ENCODE measurements around the gene OR51A2.
"Not testable (repeated sequence)": the region's sequence is repeated elsewhere in the genome, so short reads cannot be mapped to it uniquely, and the experiment has no call there.

Gene OR51A2

GRCh38 chr11:4955613-4956012 is at the start of gene OR51A2:
TSS of gene OR51A2 (minus strand) at chr11:4955713. CDS start at chr11:4955713, 0 bp downstream.
- DNase-seq (ENCODE audit: low read depth in 2 of 2) = not testable (repeated sequence)

GRCh38 chr11:5004424-5005274 is 49.1 kb upstream of the OR51A2 start:
- DNase-seq (ENCODE audit: low read depth in 2 of 2) = no peak

- no peak for DNase-seq (ENCODE audit: low read depth in 2 of 2)
These were observed 39.0 kb upstream of the OR51A2 start, which contains the start of gene OR51L1 for GRCh38 chr11:4994551-4994950. TSS of gene OR51L1 (plus strand) at chr11:4994851. CDS start at chr11:4998983, 4,132 bp downstream.

GRCh38 chr11:4991060-4991459 is 35.5 kb upstream of the OR51A2 start:
- no peak for DNase-seq (ENCODE audit: low read depth in 2 of 2)

- no peak for DNase-seq (ENCODE audit: low read depth in 2 of 2)
These were observed 28.3 kb upstream of the OR51A2 start for GRCh38 chr11:4983841-4984240.

GRCh38 chr11:4982678-4983077 is 27.2 kb upstream of the OR51A2 start:
- DNase-seq (ENCODE audit: low read depth in 2 of 2) = no peak

GRCh38 chr11:4979036-4979435 is 23.5 kb upstream of the OR51A2 start:
- no peak for DNase-seq (ENCODE audit: low read depth in 2 of 2)

- DNase-seq (ENCODE audit: low read depth in 2 of 2) = no peak
These were observed 19.9 kb upstream of the OR51A2 start for GRCh38 chr11:4975436-4975835.

- DNase-seq (ENCODE audit: low read depth in 2 of 2) = no peak
These were observed 7.3 kb upstream of the OR51A2 start for GRCh38 chr11:4962816-4963215.

GRCh38 chr11:4960877-4961276 is 5.4 kb upstream of the OR51A2 start:
- no peak for DNase-seq (ENCODE audit: low read depth in 2 of 2)

GRCh38 chr11:4957396-4957795 is 1.9 kb upstream of the OR51A2 start:
- DNase-seq (ENCODE audit: low read depth in 2 of 2) = no peak

- no peak for DNase-seq (ENCODE audit: low read depth in 2 of 2)
These were observed 8.0 kb downstream of the OR51A2 start, which contains the start of gene OR51A4 for GRCh38 chr11:4947505-4947904. TSS of gene OR51A4 (minus strand) at chr11:4947605. CDS start at chr11:4947100, 505 bp downstream.

- no peak for DNase-seq (ENCODE audit: low read depth in 2 of 2)
These were observed 18.8 kb downstream of the OR51A2 start for GRCh38 chr11:4936745-4937144.

- DNase-seq (ENCODE audit: low read depth in 2 of 2) = no peak
These were observed 22.8 kb downstream of the OR51A2 start for GRCh38 chr11:4932751-4933150.

- no peak for DNase-seq (ENCODE audit: low read depth in 2 of 2)
These were observed 28.9 kb downstream of the OR51A2 start for GRCh38 chr11:4926608-4927007.

GRCh38 chr11:4924239-4924638 is 31.3 kb downstream of the OR51A2 start, which contains the start of gene OR51G1:
TSS of gene OR51G1 (minus strand) at chr11:4924339. CDS start at chr11:4924339, 0 bp downstream.
- DNase-seq (ENCODE audit: low read depth in 2 of 2) = no peak

GRCh38 chr11:4922304-4922703 is 33.2 kb downstream of the OR51A2 start:
- no peak for DNase-seq (ENCODE audit: low read depth in 2 of 2)

GRCh38 chr11:4921796-4922195 is 33.7 kb downstream of the OR51A2 start:
- DNase-seq (ENCODE audit: low read depth in 2 of 2) = no peak

- no peak for DNase-seq (ENCODE audit: low read depth in 2 of 2)
These were observed 36.3 kb downstream of the OR51A2 start, which contains the start of gene OR51G2 for GRCh38 chr11:4919250-4919649. TSS of gene OR51G2 (minus strand) at chr11:4919350. CDS start at chr11:4915663, 3,687 bp downstream.

- no peak for DNase-seq (ENCODE audit: low read depth in 2 of 2)
These were observed 38.9 kb downstream of the OR51A2 start for GRCh38 chr11:4916581-4916980.
